Heart right ventricle (tissue), 16 donors: ENCODE results near the gene C1orf105. TPM values are rescaled to one million over a fixed set of nuclear protein-coding genes. Genes with fewer than 3 reads are reported as not detected.
A peak's percentile ranks its signal among the peaks of the same experiment; 100 is the strongest.

Experiments used
- ATAC-seq, 8 donors: fragments of 200-7000 bp; cut with Tn5 transposase; one replicate each; pipeline ENCODE4 v1.9.1; 2020; ENCODE audit warnings: mild to moderate bottlenecking in 8 of 8, moderate library complexity in 8 of 8, moderate number of reproducible peaks in 1 of 8
- DNase-seq, 2 donors: peaks; one replicate each; pipeline ENCODE4 v3.0.0-alpha.2; 2020
- H3K27ac ChIP-seq, 10 donors: fragments of 200-600 bp; sonication (generic) in 2 of 10; one replicate each; pipeline versions ENCODE4 v1.5.0 to v1.8.0; 2020 to 2022; ENCODE audit warnings: mild to moderate bottlenecking in 3 of 10
- H3K27me3 ChIP-seq, 7 donors: fragments of 200-600 bp; one replicate each; pipeline ENCODE4 v1.8.0; 2021 to 2022; ENCODE audit warnings: mild to moderate bottlenecking in 2 of 7
- H3K36me3 ChIP-seq, 9 donors: fragments of 200-600 bp; sonication (generic) in 1 of 9; one replicate each; pipeline versions ENCODE4 v1.5.0 to v1.8.0; 2020 to 2022; ENCODE audit warnings: mild to moderate bottlenecking in 2 of 9
- H3K4me1 ChIP-seq, 9 donors: fragments of 200-600 bp; sonication (generic) in 1 of 9; one replicate each; pipeline versions ENCODE4 v1.5.0 to v1.8.0; 2020 to 2022; ENCODE audit warnings: mild to moderate bottlenecking in 4 of 9
- H3K4me3 ChIP-seq, 10 donors: fragments of 200-600 bp; sonication (generic) in 2 of 10; one replicate each; pipeline versions ENCODE4 v1.5.0 to v1.8.0; 2020 to 2022; ENCODE audit warnings: mild to moderate bottlenecking in 7 of 10, moderate library complexity in 2 of 10
- H3K9me3 ChIP-seq, 11 donors: fragments of 200-600 bp in 10 of 11; sonication (generic) in 2 of 11; one replicate each; pipeline versions ENCODE4 v1.5.0 to v1.8.0; 2013 to 2022; ENCODE audit warnings: mild to moderate bottlenecking in 2 of 11, control low read depth in 1 of 11, moderate library complexity in 1 of 11
- CTCF ChIP-seq, 9 donors: fragments of 200-600 bp; sonication (generic) in 2 of 9; IDR thresholded peaks; one replicate each; pipeline versions ENCODE4 v1.5.0 to v1.8.0; 2021 to 2022; ENCODE audit warnings: antibody characterized with exemption in 9 of 9, mild to moderate bottlenecking in 5 of 9, moderate library complexity in 1 of 9
- WGBS, 2 donors: extraction: QIAGEN DNeasy Blood & Tissue Kit; methylation state at CpG; one replicate each; pipeline ENCODE4 v1.1.7; 2013; ENCODE audit warnings: inconsistent platforms in 1 of 2; 5-methylcytosine and 5-hydroxymethylcytosine counted together
- intact Hi-C, 10 donors: fragments of 100-400 bp; cut with DNase I; formaldehyde crosslinking; loops; one replicate each; pipeline versions ENCODE4 v1.11.1 to v1.14.2; 2022
- polyA plus RNA-seq, 2 donors: library from polyadenylated mRNA; stranded (reverse); fragments of 200-250 nt; gene quantifications; one replicate each; pipeline ENCODE4 v1.2.3, GENCODE V29; 2013
- total RNA-seq, 10 donors: library from RNA; stranded (reverse); fragmentation: NEBNext Ultra II Directional in 3 of 10; extraction: Animal tissue kit (Norgen Biotek cat#: 25700) in 3 of 10; gene quantifications; one replicate each; pipeline versions ENCODE4 v1.2.1 to v1.2.4, GENCODE V29; 2021 to 2023
- donor health status: Arrhythmogenic right ventricular cardiomyopathy.
- donor health status: ischemic (EF 13 %, LVEDD 7.1; RV severe dilation, severe dysfunction).
- donor health status: healthy with polysubstance abuse.
- donor health status: DM: no; HTN: yes; CAD: no.
- donor health status: DM: no; HTN: no; CAD: no.
- donor health status: ischemic (EF 25% LVEDD 6.9; RV normal size, moderate dysfunction).
- donor health status: ischemic (EF 25% LVEDD 5.7; RV mildly dilated, moderate dysfunction).
- donor health status: healthy.
- donor health status: DM: yes; HTN: yes; CAD: no.
- donor health status: Ischemic cardiomyopathy.
- donor health status: ischemic (EF 35%, LVEDD 5.7; RV mildly dilated, moderate dysfunction).
- donor health status: nonischemic (EF 11% LVEDD 7.7; RV severe dilation, severe dysfunction).
- donor health status: DM: yes; HTN: yes; CAD: no.
- donor health status: PGD.
- donor health status: ischemic (EF 29% LVEDD 5.4; RV normal size, mild dysfunction).
- donor health status: nonischemic (EF 23%, LVEDD 6.1; RV moderate dilation, normal function).

C1orf105 gene
- total and polyA plus RNA-seq, 12 donors = 1.1 to 52.7 (median 8.6) TPM

DNA sequence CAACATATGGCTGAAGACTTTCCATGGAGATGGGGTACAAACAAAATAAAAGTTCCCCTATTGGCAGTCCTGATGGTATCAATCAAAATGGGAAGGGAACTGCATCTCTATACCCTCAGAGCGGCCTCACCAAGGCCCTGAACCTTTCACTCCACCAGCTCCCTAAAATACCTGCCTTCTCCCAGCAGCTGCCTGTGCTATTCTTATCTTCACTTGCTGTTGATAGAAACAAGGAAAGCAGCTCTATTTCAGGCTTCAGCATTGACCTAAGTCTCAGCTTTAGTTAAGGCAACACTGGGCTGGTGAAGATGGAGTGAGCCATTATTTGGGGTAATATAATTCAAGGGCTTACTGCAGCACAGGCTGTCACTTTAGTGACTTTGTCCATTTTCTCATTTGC is 45.1 kb downstream of the C1orf105 start:
- Histone ChIP-seq H3K9me3 (no peaks in the 10 kb centered on the region), H3K27me3 (no peaks in the 10 kb centered on the region), H3K36me3 (no peaks in the 10 kb centered on the region), H3K4me3 (no peak overlapping the region), H3K27ac (peak overlapping the region in 1 of 10 donors; percentile 27), H3K4me1 (peaks cover 0 to 10% (median 0%) of the 10 kb centered on the region in 9 donors)
- 56 to 64% methylated on average over 1 of the region's 1 CpG for WGBS, 2 donors
- ATAC-seq (peak in 7 of 8 donors; percentile 29 to 75 (median 70)), DNase-seq (no peak)
- intact Hi-C loops = loop anchor here in 1 of 10 donors (5.0 kb wide), 1 partner anchor 62 kb away; no protein-coding TSS in a partner anchor
- no peak for TF ChIP-seq CTCF (IDR thresholded peaks at IDR 0.05)

DNA sequence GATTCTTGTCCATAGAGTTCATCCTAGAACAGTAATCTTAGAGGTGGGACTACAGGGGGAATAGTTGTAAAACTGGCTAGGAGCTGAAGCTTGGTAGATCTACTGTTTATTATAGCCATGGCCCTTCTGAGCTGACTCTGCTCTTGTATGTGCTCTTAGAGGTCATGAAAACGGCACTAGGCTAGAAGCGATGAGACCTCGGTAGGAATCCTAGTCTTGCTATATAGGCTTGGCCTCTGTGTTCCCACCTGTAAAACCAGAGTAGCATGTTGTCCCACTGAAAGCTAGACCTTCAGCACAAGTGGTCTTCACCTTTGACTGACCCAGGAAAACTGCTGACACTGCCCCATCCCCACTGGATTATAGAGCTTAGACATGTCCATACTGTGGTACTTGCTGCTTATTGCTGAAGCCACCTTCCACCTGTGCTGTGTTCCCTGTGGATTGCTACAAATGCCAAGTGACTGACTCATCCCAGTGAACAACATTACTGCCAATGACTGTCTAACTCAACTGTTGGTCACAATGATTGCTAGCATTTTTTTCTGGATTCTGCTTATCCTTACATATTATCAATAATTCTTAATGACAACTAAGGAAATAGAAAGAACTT is 46.4 kb downstream of the C1orf105 start:
- peak in 1 of 8 donors; percentile 27 for ATAC-seq
- H3K4me1 ChIP-seq = peaks cover 0 to 10% (median 0%) of the 10 kb centered on the region in 9 donors
- no peak for TF ChIP-seq CTCF (IDR thresholded peaks at IDR 0.05)
- no peaks in the 10 kb centered on the region for H3K9me3 ChIP-seq
- intact Hi-C loops = loop anchor here in 1 of 10 donors (5.0 kb wide), 1 partner anchor 60 kb away; no protein-coding TSS in a partner anchor
- H3K27ac ChIP-seq = no peak overlapping the region
- no peak for DNase-seq
- no peaks in the 10 kb centered on the region for H3K27me3 ChIP-seq
- H3K36me3 ChIP-seq = no peaks in the 10 kb centered on the region
- 96 to 97% methylated on average over 3 of the region's 3 CpGs for WGBS, 2 donors
- no peak overlapping the region for H3K4me3 ChIP-seq

- Histone ChIP-seq H3K27me3 (no peaks in the 10 kb centered on the region), H3K4me1 (peaks cover 0 to 10% (median 0%) of the 10 kb centered on the region in 9 donors), H3K4me3 (no peak overlapping the region), H3K9me3 (no peaks in the 10 kb centered on the region), H3K36me3 (no peaks in the 10 kb centered on the region), H3K27ac (no peak overlapping the region)
- ATAC-seq (no peak), DNase-seq (no peak)
- no peak for TF ChIP-seq CTCF (IDR thresholded peaks at IDR 0.05)
- intact Hi-C loops = loop anchor here in 1 of 10 donors (5.0 kb wide), 1 partner anchor 60 kb away; no protein-coding TSS in a partner anchor
- 61 to 62% methylated on average over 3 of the region's 3 CpGs for WGBS, 2 donors
Observed at GRCh38 chr1:172467446-172467845, 47.0 kb downstream of the C1orf105 start.

DNA sequence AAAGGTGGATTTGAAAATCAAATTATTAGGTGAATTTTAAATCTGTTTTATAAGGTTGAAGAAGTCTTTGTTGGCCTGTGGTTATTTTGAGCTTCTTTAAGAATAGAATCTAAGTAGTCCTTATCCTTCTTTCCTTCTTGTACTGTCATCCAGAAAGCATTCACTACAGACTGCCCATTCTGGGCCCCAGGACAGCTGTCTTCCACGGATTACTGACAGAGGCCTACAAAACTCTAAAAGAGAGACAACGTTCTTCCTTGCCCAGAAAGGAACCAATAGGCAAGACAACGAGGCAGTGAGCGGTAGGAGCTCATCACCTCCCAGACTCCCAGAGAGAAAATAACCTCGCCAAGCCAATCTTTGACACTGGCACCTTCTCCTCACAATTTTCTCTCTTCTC is 47.8 kb downstream of the C1orf105 start:
- ATAC-seq (no peak), DNase-seq (no peak)
- no peaks in the 10 kb centered on the region for H3K9me3 ChIP-seq
- peaks cover 0 to 10% (median 3%) of the 10 kb centered on the region in 9 donors for H3K4me1 ChIP-seq
- no peaks in the 10 kb centered on the region for H3K27me3 ChIP-seq
- intact Hi-C loops = loop anchor here in 1 of 10 donors (5.0 kb wide), 1 partner anchor 59 kb away; no protein-coding TSS in a partner anchor
- TF ChIP-seq CTCF (IDR thresholded peaks at IDR 0.05) = no peak
- H3K36me3 ChIP-seq = no peaks in the 10 kb centered on the region
- no peak overlapping the region for H3K4me3 ChIP-seq
- no peak overlapping the region for H3K27ac ChIP-seq
- 77 to 78% methylated on average over 5 of the region's 5 CpGs for WGBS, 2 donors
